Lung (tissue), 12 donors: ENCODE data around the gene FZD10. TPM values are rescaled to one million over a fixed set of nuclear protein-coding genes. Genes with fewer than 3 reads are reported as not detected.

Experiments
- ATAC-seq: fragments of 200-7000 bp; cut with Tn5 transposase; one replicate; pipeline ENCODE4 v1.9.1; 2020; ENCODE audit warnings: moderate number of reproducible peaks; ENCODE audit not compliant: insufficient read depth, low FRiP score
- DNase-seq, 3 donors: peaks; one replicate each; pipeline ENCODE4 v3.0.0-alpha.2; 2013 to 2017
- H3K27ac ChIP-seq, 2 donors: one replicate each; pipeline ENCODE4 v1.5.1; 2013; ENCODE audit warnings: mild to moderate bottlenecking in 2 of 2, moderate library complexity in 2 of 2, control low read depth in 1 of 2, inconsistent platforms in 1 of 2, low read depth in 1 of 2, low read length in 1 of 2
- H3K27me3 ChIP-seq, 3 donors: one replicate each; pipeline ENCODE4 v1.5.1; 2013; ENCODE audit warnings: low read length in 2 of 3; ENCODE audit not compliant: control insufficient read depth in 3 of 3, insufficient read depth in 3 of 3
- H3K36me3 ChIP-seq, 4 donors: one replicate each; pipeline ENCODE4 v1.5.1; 2013; ENCODE audit warnings: low read length in 4 of 4, mild to moderate bottlenecking in 1 of 4, moderate library complexity in 1 of 4; ENCODE audit not compliant: control insufficient read depth in 4 of 4, insufficient read depth in 4 of 4
- H3K4me1 ChIP-seq, 5 donors: one replicate each; pipeline ENCODE4 v1.5.1; 2013; ENCODE audit warnings: low read length in 5 of 5, mild to moderate bottlenecking in 2 of 5, moderate library complexity in 1 of 5; ENCODE audit not compliant: control insufficient read depth in 5 of 5, insufficient read depth in 5 of 5
- H3K4me3 ChIP-seq: one replicate; pipeline ENCODE4 v1.5.1; 2013; ENCODE audit warnings: mild to moderate bottlenecking, control low read depth, moderate library complexity
- H3K9ac ChIP-seq, 2 donors: one replicate each; pipeline ENCODE4 v1.5.1; 2013; ENCODE audit warnings: low read length in 2 of 2, control low read depth in 1 of 2; ENCODE audit not compliant: insufficient read depth in 1 of 2
- H3K9me3 ChIP-seq, 4 donors: one replicate each; pipeline ENCODE4 v1.5.1; 2013; ENCODE audit warnings: low read length in 3 of 4, mild to moderate bottlenecking in 1 of 4, moderate library complexity in 1 of 4; ENCODE audit not compliant: control insufficient read depth in 4 of 4, insufficient read depth in 3 of 4
- WGBS, 2 donors: extraction: QIAGEN DNeasy Blood & Tissue Kit; methylation state at CpG; one replicate each; pipeline ENCODE4 v1.1.7; 2013; 5-methylcytosine and 5-hydroxymethylcytosine counted together
- polyA plus RNA-seq, 2 donors: library from polyadenylated mRNA; stranded (reverse); fragments of 200-250 nt; gene quantifications; one replicate each; pipeline ENCODE4 v1.2.1, GENCODE V29; 2013
- total RNA-seq, 2 donors: library from RNA; depleted of rRNA in 1 of 2; stranded (reverse); fragments of >200 nt in 1 of 2; gene quantifications; one replicate each; pipeline ENCODE4 v1.2.1, GENCODE V29; 2014 to 2021
- TF ChIP-seq, protein P1 (sequence below): IDR thresholded peaks from 2 replicates; pipeline ENCODE4 v1.5.1; 2012; ENCODE audit warnings: mild to moderate bottlenecking; ENCODE audit errors: control extremely low read depth, extremely low read depth
- donor health status: control.
- donor health status: control.
- donor health status: Bipolar disorder and iron deficiency.
- donor health status: healthy.
- donor health status: DM: yes; HTN: yes; CAD: no.

FZD10 gene
- total and polyA plus RNA-seq, 4 donors = 0.49 to 1.8 (median 1.1) TPM

DNA sequence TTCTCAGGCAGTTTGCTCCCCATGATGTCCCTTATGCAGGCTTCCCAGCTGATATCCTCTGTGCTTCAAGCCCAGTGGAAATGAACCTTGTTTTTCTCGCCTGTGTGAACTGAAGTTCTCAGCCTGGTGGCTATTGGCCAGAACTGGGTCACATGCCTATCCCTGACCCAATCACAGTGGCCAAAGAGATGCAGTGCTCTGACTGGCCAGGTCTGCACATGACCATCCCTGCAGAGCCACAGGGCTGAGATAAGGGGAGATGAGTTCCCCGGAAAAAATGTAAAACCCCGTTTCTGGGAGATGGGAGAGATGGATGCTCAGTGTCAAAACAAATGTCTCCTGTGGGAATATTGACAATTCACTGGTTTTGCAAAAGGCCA, 34.7 kb upstream of the FZD10 start:
- WGBS, 2 donors = 63 to 64% methylated on average over 3 of the region's 3 CpGs
- no peak overlapping the region for H3K9ac ChIP-seq
- TF ChIP-seq, protein P1, sequence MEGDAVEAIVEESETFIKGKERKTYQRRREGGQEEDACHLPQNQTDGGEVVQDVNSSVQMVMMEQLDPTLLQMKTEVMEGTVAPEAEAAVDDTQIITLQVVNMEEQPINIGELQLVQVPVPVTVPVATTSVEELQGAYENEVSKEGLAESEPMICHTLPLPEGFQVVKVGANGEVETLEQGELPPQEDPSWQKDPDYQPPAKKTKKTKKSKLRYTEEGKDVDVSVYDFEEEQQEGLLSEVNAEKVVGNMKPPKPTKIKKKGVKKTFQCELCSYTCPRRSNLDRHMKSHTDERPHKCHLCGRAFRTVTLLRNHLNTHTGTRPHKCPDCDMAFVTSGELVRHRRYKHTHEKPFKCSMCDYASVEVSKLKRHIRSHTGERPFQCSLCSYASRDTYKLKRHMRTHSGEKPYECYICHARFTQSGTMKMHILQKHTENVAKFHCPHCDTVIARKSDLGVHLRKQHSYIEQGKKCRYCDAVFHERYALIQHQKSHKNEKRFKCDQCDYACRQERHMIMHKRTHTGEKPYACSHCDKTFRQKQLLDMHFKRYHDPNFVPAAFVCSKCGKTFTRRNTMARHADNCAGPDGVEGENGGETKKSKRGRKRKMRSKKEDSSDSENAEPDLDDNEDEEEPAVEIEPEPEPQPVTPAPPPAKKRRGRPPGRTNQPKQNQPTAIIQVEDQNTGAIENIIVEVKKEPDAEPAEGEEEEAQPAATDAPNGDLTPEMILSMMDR = no peak
- H3K36me3 ChIP-seq = no peaks in the 10 kb centered on the region
- H3K4me3 ChIP-seq = no peak overlapping the region
- H3K27me3 ChIP-seq = no peaks in the 10 kb centered on the region
- DNase-seq (peak; percentile 35 to 53 (median 53)), ATAC-seq (no peak)
- H3K4me1 ChIP-seq = peaks cover 0 to 25% (median 0%) of the 10 kb centered on the region in 5 donors
- no peak overlapping the region for H3K27ac ChIP-seq
- peaks cover 0 to 5% (median 0%) of the 10 kb centered on the region in 4 donors for H3K9me3 ChIP-seq

DNA sequence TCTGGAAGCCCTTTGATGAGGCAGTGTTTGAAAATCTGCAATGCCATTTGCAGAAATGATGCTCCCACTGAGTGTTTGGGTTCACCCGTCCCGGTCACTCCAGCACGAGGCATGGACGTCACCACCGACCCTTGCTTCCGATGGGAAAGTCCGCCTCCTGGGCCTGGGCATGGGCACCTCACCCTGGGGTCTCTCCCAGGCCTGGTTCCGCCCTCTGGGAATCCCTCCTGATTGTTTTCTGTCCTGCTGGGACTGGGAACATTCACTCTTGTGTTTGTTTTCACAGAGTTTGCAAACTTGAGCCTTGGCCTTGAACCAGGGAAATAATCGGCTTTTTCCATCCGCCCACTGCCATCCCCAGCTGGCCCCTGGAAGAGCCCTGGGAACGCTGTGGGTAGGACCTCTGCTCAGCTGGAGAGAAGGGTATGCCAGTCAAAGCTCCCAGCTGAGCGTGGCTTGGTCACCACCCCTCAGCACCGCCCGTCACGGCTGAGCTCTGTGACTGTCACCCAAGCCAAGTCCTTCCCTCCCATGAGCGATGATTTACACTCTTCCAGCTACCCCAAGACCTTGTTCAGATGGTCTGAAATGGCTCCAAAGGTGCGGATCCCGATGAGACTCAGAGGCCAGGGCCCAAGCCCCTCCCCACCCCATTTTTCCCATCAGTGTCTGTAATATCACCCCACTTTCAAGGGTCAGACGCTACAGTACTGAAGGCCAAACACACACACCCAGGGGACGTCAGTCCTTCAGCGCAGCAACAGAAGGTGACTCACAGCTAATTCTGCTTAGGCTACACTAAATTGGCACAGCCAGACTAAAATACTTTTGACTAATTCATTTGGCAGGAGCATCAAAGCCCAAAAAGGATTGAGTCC, 34.1 kb upstream of the FZD10 start:
- H3K4me3 ChIP-seq = no peak overlapping the region
- TF ChIP-seq, protein P1 = no peak
- WGBS, 2 donors = 71 to 82% methylated on average over 21 of the region's 21 CpGs
- peaks cover 0 to 5% (median 0%) of the 10 kb centered on the region in 4 donors for H3K9me3 ChIP-seq
- peak; percentile 20 for ATAC-seq
- H3K4me1 ChIP-seq = peaks cover 0 to 24% (median 0%) of the 10 kb centered on the region in 5 donors
- peaks cover 0 to 1% (median 0%) of the 10 kb centered on the region in 3 donors for H3K27me3 ChIP-seq
- no peak overlapping the region for H3K9ac ChIP-seq
- peak; percentile 54 to 93 (median 88) for DNase-seq
- H3K27ac ChIP-seq = peak overlapping the region; percentile 38 to 64
- H3K36me3 ChIP-seq = no peaks in the 10 kb centered on the region

DNA sequence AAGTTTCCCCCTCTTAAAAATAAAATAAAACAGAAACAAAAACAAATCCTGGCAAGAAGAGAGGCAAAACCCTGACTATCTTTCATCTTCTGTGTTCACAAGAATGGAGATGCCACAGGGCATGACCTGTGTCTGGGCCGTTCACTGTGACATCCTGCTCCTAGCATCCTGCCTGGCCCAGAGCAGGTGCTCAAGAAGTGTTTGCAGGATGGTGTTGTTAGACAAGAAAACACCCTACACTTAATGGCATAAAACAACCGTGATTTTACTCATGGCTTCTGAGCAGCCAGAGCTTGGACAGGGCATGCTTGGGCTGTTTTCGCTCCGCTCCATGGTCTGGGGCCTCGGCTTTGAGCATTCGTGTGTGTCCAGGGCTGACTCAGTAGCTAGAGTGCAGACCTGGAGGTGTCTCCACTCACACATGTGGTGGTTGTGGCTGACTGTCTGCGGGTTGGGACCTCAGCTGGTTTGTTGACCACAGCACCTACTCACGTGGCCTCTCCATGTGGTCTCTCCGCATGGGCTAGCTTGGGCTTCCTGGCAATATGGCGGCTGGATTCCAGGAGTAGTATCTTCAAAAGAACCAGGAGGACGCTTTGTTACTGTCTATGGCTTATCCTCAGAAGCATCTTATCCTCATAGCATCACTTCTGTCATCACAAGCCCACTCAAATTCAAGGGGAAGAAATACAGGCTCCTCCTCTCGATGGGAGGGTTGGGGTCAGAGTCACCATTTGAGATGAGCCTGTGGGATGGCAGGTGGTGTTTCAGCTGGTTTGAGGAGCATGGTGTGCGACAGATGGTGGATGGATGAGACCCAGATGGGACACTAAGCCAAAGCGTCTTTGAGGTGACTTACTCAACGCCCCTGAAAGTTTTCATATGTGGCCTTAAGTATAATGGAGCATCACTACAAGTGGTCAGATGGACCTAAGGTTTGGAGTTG, 33.2 kb upstream of the FZD10 start:
- WGBS, 2 donors = 85 to 86% methylated on average over 15 of the region's 15 CpGs
- peaks cover 0 to 24% (median 0%) of the 10 kb centered on the region in 5 donors for H3K4me1 ChIP-seq
- no peaks in the 10 kb centered on the region for H3K36me3 ChIP-seq
- H3K27ac ChIP-seq = no peak overlapping the region
- DNase-seq = peak in 1 of 3 donors; percentile 41
- no peak for ATAC-seq
- peaks cover 0 to 2% (median 2%) of the 10 kb centered on the region in 3 donors for H3K27me3 ChIP-seq
- H3K9ac ChIP-seq = no peak overlapping the region
- TF ChIP-seq, protein P1 = no peak
- no peak overlapping the region for H3K4me3 ChIP-seq
- peaks cover 0 to 5% (median 0%) of the 10 kb centered on the region in 4 donors for H3K9me3 ChIP-seq
